HepG2 (cell line): Measurements from ENCODE around the gene TMEM183A.

Source experiments
- MNT ChIP-seq: fragments of 450-650 bp; IDR thresholded peaks from 2 replicates; pipeline ENCODE4 v1.6.1; 2016
- NCOA1 ChIP-seq: sonication (generic); formaldehyde crosslinking; IDR thresholded peaks from 2 replicates; pipeline ENCODE4 v1.9.0; 2021; ENCODE audit warnings: missing genetic modification reagents
- PHF8 ChIP-seq: sonication (generic); formaldehyde crosslinking; IDR thresholded peaks from 2 replicates; pipeline ENCODE4 v1.5.0; 2020; ENCODE audit warnings: missing genetic modification reagents
- SMAD9 ChIP-seq: sonication (generic); formaldehyde crosslinking; IDR thresholded peaks from 2 replicates; pipeline ENCODE4 v1.5.1; 2020; ENCODE audit warnings: mild to moderate bottlenecking, missing genetic modification reagents
- TAF1 ChIP-seq: sonication (generic); formaldehyde crosslinking; IDR thresholded peaks from 2 replicates; pipeline ENCODE4 v1.4.0; 2020; ENCODE audit warnings: missing genetic modification reagents
- TCF7 ChIP-seq: sonication (generic); IDR thresholded peaks from 2 replicates; pipeline ENCODE4 v1.6.1; 2016; ENCODE audit warnings: antibody characterized with exemption, low read depth

GRCh38 chr1:203043830-203044545 lies 36.8 kb downstream of the TMEM183A start:
- no peak for TF ChIP-seq NCOA1 (CRISPR knock-in tag)
- no peak for TF ChIP-seq PHF8 (CRISPR knock-in tag)
- no peak for TF ChIP-seq TAF1 (CRISPR knock-in tag)
- TF ChIP-seq TCF7: no peak
- no peak for TF ChIP-seq SMAD9 (CRISPR knock-in tag)
- TF ChIP-seq MNT: no peak
